GM06990 (cell line): Measurements from ENCODE around the gene FAR2.
"Not testable (repeated sequence)": the region's sequence is repeated elsewhere in the genome, so short reads cannot be mapped to it uniquely, and the experiment has no call there.

Source experiments
- DNase-seq: peaks from one replicate; pipeline ENCODE4 v3.0.0-alpha.2; 2011; ENCODE audit not compliant: insufficient read length; ENCODE audit errors: extremely low read depth
- H3K27me3 ChIP-seq: replicated peaks from 2 replicates; pipeline ENCODE4 v1.6.0; 2011; ENCODE audit warnings: low read length; ENCODE audit not compliant: control insufficient read depth, insufficient read depth
- H3K36me3 ChIP-seq: 2 replicates; pipeline ENCODE4 v1.5.1; 2011; ENCODE audit warnings: low read length; ENCODE audit not compliant: control insufficient read depth, insufficient read depth
- H3K4me3 ChIP-seq: replicated peaks from 2 replicates; pipeline ENCODE4 v1.5.1; 2011; ENCODE audit warnings: low read depth, mild to moderate bottlenecking, control low read depth, low read length
- CTCF ChIP-seq: IDR thresholded peaks from 2 replicates; pipeline ENCODE4 v1.5.1; 2011; ENCODE audit warnings: low read length, control low read depth, mild to moderate bottlenecking, inconsistent platforms; ENCODE audit not compliant: insufficient read depth, poor library complexity, severe bottlenecking

Gene FAR2

GRCh38 chr12:29382251-29382650 lies 233.2 kb downstream of the FAR2 start:
- no peak for DNase-seq
- no peak for TF ChIP-seq CTCF
- Histone ChIP-seq H3K36me3 (no peaks in the 10 kb centered on the region), H3K27me3 (no peaks in the 10 kb centered on the region), H3K4me3 (no peak overlapping the region)

GRCh38 chr12:29385194-29385593 lies 236.1 kb downstream of the FAR2 start:
- H3K27me3 ChIP-seq, H3K4me3 ChIP-seq, H3K36me3 ChIP-seq, DNase-seq: not testable (repeated sequence)
